Right lobe of liver (tissue), 4 donors: Measurements from ENCODE around the gene TNFAIP8.

ENCODE experiments used
- CTCF ChIP-seq, 4 donors: fragments of 200-600 bp in 3 of 4; fragments of 450-650 bp in 1 of 4; IDR thresholded peaks; one replicate each; pipeline versions ENCODE4 v1.5.1 to v1.8.0; 2016 to 2022; ENCODE audit warnings: antibody characterized with exemption in 4 of 4, mild to moderate bottlenecking in 2 of 4
- POLR2A ChIP-seq: fragments of 450-650 bp; IDR thresholded peaks from one replicate; pipeline ENCODE4 v1.6.1; 2017; ENCODE audit warnings: antibody characterized with exemption, mild to moderate bottlenecking
- donor health status: DM: no; HTN: no; CAD: no.
- donor health status: DM: no; HTN: no; CAD: no.
- donor health status: DM: no; HTN: yes; CAD: no.

GRCh38 chr5:119328753-119329602, 26.8 kb upstream of the TNFAIP8 start:
- TF ChIP-seq CTCF (IDR thresholded peaks at IDR 0.05), result no peak
- no peak for TF ChIP-seq POLR2A
